Esophagus muscularis mucosa (tissue), 3 donors: Measurements from ENCODE around the gene NSMCE1.

Experiments used
- CTCF ChIP-seq, 3 experiments: fragments of 200-600 bp in 2 of 3; fragments of 450-650 bp in 1 of 3; sonication (generic) in 2 of 3; IDR thresholded peaks; one replicate each; pipeline ENCODE4 v1.5.1; 2017 to 2019; ENCODE audit warnings: antibody characterized with exemption in 3 of 3, mild to moderate bottlenecking in 2 of 3, moderate library complexity in 1 of 3
- POLR2A ChIP-seq: fragments of 450-650 bp; IDR thresholded peaks from one replicate; pipeline ENCODE4 v1.6.1; 2017; ENCODE audit warnings: antibody characterized with exemption, moderate library complexity, mild to moderate bottlenecking, low read depth

- TF ChIP-seq CTCF (IDR thresholded peaks at IDR 0.05) = no peak
- no peak for TF ChIP-seq POLR2A
These were observed 92.7 kb downstream of the NSMCE1 start for GRCh38 chr16:27175888-27176287.
